Endometrial microvascular endothelial cells (primary cell): Measurements from ENCODE around the gene SMOC2. TPM values are rescaled to one million over a fixed set of nuclear protein-coding genes. Genes with fewer than 3 reads are reported as not detected.
"Not testable (repeated sequence)": the region's sequence is repeated elsewhere in the genome, so short reads cannot be mapped to it uniquely, and the experiment has no call there.

Experiments used
- in situ Hi-C: cut with HindIII; loops from 2 replicates; pipeline ENCODE4 v1.10.0; 2017; ENCODE audit warnings: low sequenced_read_pairs, low pct_unique_long_range_greater_than_20kb; ENCODE audit errors: inconsistent ontology term
- total RNA-seq: library from RNA; depleted of rRNA; stranded (reverse); fragments of >200 nt; gene quantifications from one replicate; pipeline ENCODE4 v1.2.3, GENCODE V29; 2015; ENCODE audit errors: inconsistent ontology term

The SMOC2 gene
- total RNA-seq, 1 donor from 2014 or later, result not detected

DNA sequence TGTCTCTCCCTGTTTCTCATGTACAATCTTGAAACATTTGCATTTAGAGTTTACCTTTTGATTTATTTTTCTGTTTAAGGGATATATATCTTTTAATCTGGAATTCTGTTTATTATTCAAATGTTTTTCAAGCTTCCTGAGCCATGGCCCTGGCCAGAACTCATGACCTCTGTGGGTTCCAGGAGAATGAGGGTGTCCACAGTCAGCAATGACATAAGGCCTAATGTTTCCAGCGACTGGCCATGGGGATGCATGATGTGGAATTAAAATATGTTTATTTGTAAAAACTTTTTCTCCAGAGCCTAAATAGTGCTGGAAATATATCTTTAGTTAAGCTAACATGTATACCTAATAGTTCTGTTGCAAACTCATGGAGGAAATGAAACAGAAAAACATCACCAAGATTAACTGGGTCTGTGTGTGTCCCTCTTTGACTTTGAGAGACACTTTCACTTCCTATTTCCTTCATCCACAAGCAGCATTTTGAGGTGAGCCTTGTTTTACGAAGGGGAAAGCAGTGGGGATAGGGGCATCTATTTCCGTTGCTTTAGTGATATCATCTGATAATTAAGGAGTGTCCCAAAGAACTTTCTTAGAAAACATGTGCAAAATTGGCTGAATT is 87.6 kb downstream of the SMOC2 start:
- in situ Hi-C loops, result no loop called here

DNA sequence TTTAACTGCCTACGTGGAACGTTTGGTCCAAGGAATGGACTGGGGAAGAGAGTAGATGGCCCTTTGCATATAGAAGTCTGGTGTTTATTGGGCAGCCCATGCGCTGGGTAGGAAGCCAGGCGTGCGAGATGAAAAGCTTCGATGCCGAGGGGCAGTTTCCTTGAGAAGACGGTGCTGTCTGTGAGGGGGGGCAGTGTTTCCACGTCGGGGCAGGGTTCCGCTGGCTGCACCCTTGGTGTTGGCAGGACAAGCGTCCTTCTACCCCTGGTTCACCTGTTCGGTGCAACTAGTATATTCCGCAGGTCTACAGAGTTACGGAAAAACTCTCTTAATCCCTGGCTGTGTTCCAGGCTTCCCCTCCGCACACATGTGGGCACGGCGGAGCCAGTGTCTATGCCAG is 88.2 kb downstream of the SMOC2 start:
- in situ Hi-C loops, result no loop called here

DNA sequence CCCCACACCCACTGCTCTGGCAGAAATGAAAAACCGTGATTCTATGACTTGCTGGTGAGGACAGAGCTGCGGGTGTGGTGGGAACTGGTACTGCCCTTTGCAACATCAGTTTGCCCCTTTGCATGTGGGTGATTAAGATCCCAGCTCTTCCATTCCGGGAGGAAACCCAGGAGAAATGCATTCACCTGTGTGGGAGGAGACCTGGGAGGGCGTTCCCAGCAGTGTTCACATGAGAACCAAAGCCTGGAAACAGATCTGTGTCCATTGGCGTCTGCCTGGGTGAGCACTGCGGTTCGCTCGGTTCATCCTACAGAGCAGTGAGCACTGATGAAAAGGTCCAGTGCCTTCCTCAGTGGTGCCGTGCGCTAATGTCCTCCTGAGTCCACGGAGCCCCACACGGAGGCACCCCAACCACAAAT is 89.7 kb downstream of the SMOC2 start:
- in situ Hi-C loops, result no loop called here

DNA sequence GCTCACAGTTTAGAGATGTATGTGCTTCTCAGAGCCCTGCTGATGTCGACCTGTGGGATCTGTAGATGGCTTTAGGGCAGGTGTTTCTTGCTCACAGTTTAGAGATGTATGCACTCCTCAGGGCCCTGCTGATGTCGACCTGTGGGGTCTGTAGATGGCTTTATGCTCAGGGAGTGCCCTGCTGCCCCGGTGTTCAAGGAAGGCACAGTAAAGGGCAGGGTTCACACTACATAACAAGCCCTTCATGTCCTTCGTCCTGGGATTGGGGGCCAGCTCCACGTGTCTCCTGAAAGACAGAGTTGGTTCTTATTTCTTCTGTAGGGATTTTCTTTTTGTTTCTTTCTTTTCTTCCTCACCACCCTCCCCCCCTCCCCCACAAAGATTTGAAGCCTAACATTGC is 91.1 kb downstream of the SMOC2 start:
- in situ Hi-C loops, result no loop called here

DNA sequence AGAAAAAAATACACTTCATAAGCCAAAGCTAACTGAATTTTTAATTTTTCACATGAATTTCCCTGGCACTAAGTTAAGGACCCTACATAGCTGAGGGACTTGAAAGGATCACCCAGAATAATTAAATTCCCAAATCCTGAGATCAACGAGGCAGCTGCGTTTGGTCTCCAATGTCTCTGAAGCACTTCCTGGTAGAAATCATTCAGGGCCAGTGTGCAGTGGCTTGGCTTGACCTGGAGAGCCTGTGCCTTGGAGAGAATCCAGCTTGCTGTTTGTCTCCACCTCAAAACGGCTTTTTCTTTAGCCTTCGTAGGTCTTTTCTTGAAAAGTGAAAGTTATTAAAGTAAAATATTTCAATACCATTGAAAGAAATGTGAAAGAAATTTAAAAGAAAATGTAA is 92.4 kb downstream of the SMOC2 start:
- in situ Hi-C loops, result no loop called here

DNA sequence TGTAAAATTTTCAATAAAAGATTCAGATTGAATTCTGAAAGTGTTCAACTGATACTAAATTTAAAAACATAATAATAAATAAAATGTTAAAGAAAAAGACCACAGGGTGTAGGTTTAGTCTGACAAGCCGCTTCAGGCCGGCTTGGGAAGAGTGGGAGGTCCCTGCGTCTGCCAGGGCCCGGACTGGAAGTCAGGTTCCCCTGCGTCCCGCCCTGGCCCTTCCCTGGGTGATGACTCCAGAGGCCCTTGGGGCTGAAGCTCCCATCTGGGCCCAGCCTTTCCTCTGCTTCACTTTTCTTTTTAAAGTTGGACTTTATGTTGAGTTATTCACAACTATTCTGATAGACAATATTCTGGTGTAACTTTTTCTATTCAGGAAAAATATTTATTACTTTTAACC is 93.3 kb downstream of the SMOC2 start:
- in situ Hi-C loops, result no loop called here

DNA sequence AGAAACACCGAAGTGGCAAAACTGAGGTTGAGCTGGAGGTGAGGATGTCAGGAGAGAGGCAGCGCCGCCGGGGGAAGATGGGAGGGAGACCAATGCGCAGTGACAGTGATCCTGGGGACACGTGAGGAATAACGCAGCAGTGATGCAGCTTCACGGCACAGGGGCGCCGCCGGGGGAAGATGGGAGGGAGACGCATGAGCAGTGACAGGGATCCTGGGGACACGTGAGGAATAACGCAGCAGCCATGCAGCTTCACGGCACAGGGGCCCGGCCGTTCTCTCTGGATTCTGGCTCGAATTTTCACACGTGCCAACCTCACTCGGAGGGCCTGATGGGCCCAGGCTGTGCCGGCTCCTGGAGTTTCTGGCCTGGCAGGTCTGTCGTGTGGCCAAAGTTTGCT is 94.7 kb downstream of the SMOC2 start:
- in situ Hi-C loops, result no loop called here

DNA sequence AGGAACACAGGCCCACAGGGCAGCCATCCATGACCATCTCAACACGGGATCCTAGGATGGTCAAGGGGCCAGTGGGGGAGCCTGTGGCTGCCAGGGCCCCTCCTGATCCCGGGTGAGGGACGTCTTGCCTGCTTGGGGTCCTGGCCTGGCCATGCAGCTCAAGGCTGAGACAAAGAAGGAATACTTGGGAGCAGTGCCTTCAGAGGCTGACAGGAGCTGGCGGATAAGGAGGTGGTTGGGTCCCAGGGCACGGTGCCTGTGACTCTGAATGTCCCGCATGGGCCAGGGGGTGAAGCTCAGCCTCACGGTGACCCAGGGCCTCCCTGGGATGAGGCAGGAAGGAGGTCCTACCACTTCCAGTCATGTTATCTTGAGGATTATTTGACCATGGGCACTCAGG is 95.2 kb downstream of the SMOC2 start:
- in situ Hi-C loops, result no loop called here

DNA sequence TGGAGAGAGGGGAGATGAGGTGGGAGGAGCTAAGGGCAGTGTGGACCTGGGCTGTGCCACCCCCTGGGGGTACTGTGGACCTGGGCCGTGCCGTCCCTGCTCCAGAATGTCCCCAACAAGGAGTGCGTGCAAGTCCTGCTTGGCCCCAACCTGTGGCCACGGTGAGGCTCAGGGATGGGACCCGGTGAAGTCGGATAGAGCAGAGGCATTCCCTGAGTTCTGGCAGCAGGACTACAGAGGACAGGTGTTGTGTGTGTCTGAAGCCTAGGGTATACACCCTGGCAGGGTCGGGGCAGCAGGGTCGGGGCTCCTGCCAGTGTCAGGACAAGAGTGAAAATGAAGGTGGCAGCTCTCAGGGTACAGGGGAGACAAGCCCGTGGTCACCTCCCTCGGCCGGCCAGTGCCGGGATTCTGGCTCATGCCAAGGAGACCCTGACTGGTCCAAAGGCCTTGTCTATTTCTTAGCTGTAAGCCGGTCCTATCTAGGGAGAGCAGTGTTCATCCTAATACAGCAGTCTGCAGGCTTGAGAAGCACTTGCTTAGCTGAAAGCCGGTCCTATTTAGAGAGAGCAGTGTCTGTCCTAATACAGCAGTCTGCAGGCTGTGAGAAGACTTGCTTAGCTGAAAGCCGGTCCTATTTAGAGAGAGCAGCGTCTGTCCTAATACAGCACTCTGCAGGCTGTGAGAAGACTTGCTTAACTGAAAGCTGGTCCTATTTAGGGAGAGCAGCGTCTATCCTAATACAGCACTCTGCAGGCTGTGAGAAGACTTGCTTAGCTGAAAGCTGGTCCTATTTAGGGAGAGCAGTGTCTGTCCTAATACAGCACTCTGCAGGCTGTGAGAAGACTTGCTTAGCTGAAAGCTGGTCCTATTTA is 95.9 kb downstream of the SMOC2 start:
- in situ Hi-C loops, result no loop called here

DNA sequence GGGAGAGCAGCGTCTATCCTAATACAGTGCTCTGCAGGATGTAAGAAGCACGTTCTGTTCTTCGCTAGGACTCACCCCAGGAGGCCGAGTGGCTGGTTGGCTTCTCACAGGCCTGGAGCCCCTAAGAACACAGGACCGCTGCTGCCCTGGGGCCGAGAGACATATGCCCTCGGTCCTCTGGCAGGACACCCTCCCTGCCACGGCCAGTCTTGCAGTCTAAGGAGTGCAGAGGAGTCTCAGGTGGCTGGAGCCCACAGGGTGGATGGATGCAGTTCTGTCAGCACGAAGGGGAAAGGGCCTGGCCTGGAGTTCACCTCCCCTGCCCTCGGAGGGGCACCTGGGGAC is 96.5 kb downstream of the SMOC2 start:
- in situ Hi-C loops, result no loop called here

DNA sequence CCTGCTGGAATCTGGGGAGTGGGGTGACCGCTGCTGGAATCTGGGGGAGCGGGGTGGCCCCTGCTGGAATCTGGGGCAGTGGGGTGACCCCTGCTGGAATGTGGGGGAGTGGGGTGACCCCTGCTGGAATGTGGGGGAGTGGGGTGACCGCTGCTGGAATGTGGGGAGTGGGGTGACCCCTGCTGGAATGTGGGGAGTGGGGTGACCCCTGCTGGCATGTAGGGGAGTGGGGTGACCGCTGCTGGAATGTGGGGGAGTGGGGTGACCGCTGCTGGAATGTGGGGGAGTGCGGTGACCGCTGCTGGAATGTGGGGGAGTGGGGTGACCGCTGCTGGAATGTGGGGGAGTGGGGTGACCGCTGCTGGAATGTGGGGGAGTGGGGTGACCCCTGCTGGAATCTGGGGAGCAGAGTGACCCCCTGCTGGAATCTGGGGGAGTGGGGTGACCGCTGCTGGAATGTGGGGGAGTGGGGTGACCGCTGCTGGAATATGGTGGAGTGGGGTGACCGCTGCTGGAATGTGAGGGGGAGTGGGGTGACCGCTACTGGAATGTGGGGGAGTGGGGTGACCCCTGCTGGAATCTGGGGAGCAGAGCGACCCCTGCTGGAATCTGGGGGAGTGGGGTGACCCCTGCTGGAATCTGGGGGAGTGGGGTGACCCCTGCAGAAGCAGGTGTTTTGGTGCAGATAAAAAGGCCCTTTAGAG is 97.4 kb downstream of the SMOC2 start:
- in situ Hi-C loops, result not testable (repeated sequence)

DNA sequence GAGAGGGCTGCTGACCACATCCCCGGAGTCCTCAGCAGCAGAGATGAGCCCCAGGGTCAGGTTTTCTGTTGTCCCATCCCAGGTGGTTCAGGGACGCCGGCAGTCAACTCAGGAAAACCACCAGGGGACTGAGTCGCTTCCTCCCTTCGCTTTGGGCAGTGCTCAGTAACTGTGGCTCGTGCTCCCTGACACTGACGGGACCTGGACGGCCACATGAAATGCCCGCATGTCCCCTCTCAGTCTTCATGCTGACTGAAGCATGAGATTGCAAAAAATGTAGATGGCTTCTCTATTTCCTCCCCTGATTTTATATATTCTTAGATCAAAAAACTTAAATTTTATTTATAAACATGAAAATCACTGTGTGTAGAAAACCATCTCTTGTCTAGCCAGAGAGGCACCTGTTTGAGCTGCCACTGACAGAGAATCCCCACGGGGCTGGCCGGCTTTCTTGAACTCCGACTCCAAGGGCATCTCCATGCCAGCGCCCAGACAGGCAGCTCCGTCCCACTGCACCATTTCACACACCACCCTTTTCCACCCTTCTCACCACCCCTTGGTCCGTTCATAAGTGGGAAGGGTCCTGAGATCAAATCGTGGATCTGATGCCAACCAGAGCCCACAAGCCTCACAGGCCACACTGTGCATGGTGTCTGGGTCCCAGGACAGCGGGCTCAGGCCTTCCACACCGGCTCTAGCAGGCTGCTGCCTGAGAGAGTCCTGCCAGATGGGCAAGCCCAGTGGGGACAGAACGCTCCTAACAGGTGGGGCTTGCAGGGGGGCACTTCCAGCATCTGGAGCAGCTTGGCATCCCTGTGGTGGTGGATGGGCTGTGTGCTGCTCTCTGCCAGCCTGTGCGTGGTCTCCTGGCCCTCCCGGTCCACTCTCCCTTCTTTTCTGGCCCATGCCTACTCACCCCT is 98.2 kb downstream of the SMOC2 start:
- in situ Hi-C loops, result no loop called here

DNA sequence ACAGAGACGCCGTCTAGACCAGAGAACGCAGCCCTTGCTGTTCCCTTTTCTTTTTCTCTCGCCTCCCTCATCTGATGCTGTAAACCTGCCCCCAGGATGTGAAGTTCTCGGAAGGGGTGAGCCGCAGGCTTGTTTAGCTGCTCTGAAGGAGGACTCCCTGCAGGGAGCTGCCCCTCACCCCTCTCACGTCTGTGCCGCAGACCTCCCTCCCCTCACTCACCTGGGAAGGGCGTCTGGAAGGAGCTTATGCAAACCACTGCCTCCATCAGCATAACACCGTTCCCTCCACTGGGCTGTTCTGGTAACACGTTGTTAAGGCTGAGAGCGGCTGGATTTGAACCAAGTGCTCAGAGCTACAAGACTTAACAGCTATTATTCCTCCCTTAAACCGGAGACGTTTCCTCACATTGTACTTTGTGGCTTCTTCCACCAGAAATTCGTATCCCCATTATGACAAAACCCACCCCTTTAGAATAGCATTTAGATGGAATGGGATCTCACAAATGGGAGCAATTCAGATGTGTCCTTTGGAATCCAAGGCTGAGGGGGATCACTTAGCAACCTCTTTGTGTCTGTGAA is 99.8 kb downstream of the SMOC2 start:
- in situ Hi-C loops, result no loop called here

DNA sequence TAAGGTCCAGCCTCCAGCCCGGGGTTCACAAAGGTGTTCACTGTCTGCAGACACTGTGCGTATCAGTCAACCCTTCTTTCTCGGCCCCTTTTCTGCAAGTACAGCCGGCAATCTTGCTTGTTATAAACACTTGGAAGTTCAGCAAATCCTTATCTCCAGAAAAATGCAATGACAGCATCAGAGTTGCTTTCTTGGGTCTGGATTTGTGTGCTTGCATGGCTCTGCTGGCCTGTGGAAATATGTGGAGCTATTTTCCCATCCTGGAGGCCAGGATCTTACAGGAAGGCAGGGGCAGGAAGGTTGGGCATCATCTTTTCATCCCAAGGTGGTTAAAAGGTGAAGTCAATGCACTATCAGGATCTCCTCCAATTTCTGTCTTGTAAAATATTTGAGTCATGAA is 100.3 kb downstream of the SMOC2 start:
- in situ Hi-C loops, result no loop called here

DNA sequence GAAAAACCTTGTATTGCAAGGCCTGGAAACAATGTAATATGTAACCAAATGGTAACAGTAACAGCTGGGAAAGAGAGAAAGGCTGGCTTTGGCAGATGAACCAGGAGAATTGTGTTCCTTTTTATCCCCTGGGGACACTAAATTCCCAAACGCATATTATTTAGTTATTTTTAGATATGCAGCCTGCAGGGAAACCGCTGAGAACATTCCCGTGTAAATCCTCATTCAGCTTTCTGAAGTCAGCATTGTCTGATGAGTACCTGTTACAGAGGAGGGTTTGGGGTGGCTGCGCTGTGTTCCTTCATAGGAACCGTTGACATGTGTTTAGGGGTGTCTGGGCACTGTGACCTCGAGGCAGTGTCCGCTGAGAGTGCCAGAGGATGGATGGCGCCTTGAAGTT is 101.3 kb downstream of the SMOC2 start:
- in situ Hi-C loops, result no loop called here

DNA sequence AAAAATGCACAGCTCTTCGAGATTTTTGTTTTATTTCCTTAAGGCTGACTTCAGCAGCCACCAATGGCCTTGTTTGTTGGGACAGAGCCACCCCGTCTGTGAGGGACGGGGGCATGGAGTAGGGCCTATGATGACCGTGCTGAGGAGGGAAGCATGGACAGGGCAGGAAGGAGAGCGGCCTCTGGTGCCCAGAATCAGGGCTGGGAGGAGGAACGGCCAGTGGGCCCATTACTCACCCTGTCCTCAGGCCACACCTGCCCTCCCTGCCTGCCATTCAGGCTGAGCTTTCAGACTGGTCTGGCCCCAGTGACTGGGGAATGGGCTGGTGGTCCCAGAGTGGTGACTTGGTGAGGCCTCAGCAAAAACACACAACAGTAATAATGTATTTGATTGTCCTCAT is 104.4 kb downstream of the SMOC2 start:
- in situ Hi-C loops, result no loop called here

DNA sequence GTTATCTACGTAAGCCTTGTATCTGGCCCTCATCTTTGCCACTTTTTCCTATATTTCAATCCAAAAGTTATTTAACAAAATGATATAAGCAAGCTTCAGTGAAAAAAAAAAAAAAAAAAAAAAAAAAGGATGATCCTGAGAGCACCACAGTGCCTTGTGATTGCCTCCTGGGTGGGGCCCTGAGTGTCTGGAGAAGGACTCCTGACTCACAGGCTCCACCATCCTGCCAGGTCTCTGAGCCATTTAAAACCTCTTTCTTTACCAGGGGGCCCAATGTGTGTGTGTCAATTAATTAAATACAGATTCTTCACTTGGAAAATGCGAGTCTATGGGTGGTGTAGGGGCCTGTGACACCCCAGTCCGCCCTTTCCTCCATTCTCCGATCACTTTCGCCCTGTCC is 105.2 kb downstream of the SMOC2 start:
- in situ Hi-C loops, result no loop called here

DNA sequence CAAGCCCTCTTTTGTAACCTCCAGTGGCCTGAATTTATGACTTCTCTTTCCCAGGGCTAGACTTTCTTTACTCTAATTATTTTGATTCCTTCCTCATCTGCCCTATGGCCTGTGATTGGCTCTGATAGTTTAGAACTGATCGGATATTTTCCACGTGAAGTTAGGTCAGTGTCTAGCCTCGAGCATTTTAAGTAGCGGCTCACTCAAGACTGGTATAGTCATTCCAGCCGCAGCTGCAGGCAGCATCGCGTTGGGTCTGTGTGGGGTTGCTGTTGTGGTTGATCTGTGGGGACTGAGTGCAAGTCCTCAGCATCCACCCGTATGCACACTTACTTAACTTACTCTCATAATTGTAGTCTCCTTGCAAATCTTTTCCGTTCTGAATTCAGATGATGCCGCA is 105.7 kb downstream of the SMOC2 start:
- in situ Hi-C loops, result no loop called here

DNA sequence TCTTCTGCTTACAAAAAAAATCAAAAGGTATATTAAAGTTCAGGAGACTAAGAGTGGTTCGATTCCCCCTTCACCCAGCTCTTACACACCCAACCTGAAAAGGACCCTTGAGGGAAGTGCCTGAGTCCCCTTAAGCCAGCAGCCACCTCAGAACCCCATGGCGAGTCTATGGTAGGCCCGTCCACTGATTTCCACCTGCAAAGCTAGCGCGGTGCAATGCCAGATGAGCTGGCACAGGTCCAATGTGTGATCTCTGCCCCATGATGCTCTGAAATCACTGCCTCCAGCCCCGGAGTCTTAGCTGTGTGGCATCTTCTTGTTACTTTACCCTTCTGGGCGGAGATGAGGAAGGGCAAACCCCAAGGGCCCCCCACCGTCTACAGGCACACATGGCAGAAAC is 109.3 kb downstream of the SMOC2 start:
- in situ Hi-C loops, result no loop called here
